BE2C (cell line): ENCODE measurements around the gene ENO2.

Experiments used
- DNase-seq: peaks from one replicate; pipeline ENCODE4 v3.0.0-alpha.2; 2020
- H3K27me3 ChIP-seq: fragments of 250-450 bp; sonication (Bioruptor Pico); 2 replicates; pipeline ENCODE4 v1.5.1; 2020; ENCODE audit warnings: mild to moderate bottlenecking
- H3K36me3 ChIP-seq: fragments of 250-450 bp; sonication (Bioruptor Pico); 2 replicates; pipeline ENCODE4 v1.5.1; 2020; ENCODE audit warnings: mild to moderate bottlenecking
- H3K4me1 ChIP-seq: fragments of 250-450 bp; sonication (Bioruptor Pico); 2 replicates; pipeline ENCODE4 v1.5.1; 2020
- H3K4me3 ChIP-seq: 2 replicates; pipeline ENCODE4 v1.5.1; 2011; ENCODE audit warnings: low read depth, low read length
- H3K9me3 ChIP-seq: fragments of 250-450 bp; sonication (Bioruptor Pico); 2 replicates; pipeline ENCODE4 v1.5.1; 2020
- CTCF ChIP-seq: IDR thresholded peaks from 2 replicates; pipeline ENCODE4 v1.5.1; 2012; ENCODE audit warnings: mild to moderate bottlenecking, low read depth, low read length

Gene ENO2

DNA sequence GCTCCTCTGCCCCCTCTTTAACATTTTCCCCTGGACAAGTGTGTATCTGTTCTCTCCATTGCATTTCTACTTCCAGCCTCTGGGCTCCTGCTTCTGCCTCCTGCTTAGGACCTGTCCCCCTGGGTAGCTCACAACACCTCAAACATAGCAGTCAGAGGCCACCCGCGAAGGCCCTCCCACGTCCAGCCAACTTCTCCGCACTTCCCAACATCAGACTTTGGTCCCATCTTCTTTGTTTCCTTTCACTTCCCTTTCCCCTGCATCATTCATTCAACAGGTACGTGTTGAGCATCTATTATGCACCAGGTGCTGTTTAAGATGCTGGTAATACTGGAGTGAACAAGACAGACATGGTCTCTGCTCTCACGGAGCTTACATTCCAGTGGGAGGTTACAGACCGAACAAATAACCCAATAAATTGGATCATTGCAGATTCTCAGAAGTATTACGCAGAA is 32.6 kb downstream of the ENO2 start:
- no peak for DNase-seq
- no peak for TF ChIP-seq CTCF

DNA sequence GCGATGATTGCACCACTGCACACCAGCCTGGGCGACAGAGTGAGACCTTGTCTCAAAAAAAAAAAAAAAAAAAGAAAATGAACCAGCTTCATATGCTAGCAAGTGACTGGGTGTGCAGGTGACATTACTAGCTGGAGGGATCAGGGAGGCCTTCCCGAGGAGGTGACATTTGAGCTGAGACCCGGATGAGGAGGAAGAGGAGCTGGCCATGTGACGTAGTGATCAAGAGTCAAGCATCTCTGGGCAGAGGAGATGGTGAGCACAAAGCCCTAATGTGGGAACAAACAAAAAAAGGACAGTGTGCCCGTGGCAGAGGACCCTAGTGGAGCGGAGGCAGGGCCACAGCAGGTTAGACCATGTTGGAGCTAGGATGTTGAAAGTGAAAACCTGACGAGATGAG is 33.2 kb downstream of the ENO2 start:
- Histone ChIP-seq H3K36me3 (no peaks in the 10 kb centered on the region), H3K4me3 (no peak overlapping the region), H3K27me3 (no peaks in the 10 kb centered on the region), H3K4me1 (peaks cover 9% of the 10 kb centered on the region), H3K9me3 (no peaks in the 10 kb centered on the region)
- no peak for TF ChIP-seq CTCF
- DNase-seq = no peak

More for the DNA sequence above, 32.6 kb downstream of the ENO2 start:
- Histone ChIP-seq H3K4me1 (peaks cover 9% of the 10 kb centered on the region), H3K27me3 (no peaks in the 10 kb centered on the region), H3K4me3 (no peak overlapping the region), H3K9me3 (no peaks in the 10 kb centered on the region), H3K36me3 (no peaks in the 10 kb centered on the region)

DNA sequence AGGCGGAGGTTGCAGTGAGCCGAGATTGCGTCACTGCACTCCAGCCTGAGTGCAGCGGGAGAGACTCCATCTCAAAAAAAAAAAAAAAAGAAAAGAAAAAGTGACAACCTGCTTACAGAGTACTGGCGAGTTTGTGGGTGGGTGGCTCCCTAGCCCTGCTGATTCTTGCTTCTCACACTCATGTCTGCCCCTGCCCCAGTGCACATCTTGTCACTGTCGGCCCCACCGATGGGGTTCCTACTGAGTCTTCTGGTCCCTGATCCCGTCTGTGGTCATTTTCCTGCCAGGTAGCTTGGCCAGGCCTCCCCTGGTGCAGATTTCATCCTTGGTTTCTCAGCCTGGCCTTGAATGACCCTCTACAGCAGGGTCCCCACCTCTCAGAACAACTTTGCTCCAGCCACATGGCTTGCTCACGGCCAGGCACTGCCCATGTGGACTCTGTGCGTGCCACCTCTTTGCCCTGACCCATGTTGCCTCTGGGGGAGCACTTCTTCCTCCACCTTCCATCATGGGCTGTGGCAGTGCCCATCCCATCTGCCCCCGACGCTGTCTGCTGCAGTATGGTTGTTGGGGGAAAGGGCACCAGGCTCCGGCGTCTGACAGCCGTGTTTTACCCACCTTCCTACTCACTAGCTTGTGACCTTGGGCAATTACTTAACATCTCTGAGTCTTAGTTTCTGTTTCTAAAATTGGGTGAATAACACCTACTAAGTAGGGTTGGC is 34.7 kb downstream of the ENO2 start:
- no peak for DNase-seq
- Histone ChIP-seq H3K36me3 (no peaks in the 10 kb centered on the region), H3K4me1 (peaks cover 5% of the 10 kb centered on the region), H3K4me3 (no peak overlapping the region), H3K27me3 (no peaks in the 10 kb centered on the region), H3K9me3 (no peaks in the 10 kb centered on the region)
- TF ChIP-seq CTCF = no peak

DNA sequence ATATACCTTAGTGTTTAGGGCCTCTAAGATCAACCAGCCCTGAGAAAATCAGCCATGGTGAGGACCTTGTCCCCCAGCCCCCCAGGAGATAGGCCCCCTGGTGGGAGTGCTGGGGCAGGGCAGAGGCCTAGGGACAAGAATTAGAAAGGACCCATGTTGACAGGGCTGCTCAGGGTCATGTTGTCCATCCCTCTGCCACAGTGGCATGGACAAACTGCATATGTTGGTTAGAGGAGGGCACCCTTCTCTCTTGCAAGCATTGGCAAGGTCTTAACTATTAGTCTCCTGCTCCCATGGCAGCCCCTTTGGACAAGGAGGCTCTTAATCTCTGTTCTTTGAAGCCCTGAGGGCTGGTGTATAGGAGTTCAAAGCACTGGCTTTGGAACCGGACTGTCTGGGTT is 36.0 kb downstream of the ENO2 start:
- TF ChIP-seq CTCF = peak; percentile 55
- H3K9me3 ChIP-seq = no peaks in the 10 kb centered on the region
- no peaks in the 10 kb centered on the region; the same call in 1 of the 2 replicates for H3K4me1 ChIP-seq
- H3K36me3 ChIP-seq = no peaks in the 10 kb centered on the region
- H3K4me3 ChIP-seq = no peak overlapping the region
- DNase-seq = no peak
- H3K27me3 ChIP-seq = no peaks in the 10 kb centered on the region

DNA sequence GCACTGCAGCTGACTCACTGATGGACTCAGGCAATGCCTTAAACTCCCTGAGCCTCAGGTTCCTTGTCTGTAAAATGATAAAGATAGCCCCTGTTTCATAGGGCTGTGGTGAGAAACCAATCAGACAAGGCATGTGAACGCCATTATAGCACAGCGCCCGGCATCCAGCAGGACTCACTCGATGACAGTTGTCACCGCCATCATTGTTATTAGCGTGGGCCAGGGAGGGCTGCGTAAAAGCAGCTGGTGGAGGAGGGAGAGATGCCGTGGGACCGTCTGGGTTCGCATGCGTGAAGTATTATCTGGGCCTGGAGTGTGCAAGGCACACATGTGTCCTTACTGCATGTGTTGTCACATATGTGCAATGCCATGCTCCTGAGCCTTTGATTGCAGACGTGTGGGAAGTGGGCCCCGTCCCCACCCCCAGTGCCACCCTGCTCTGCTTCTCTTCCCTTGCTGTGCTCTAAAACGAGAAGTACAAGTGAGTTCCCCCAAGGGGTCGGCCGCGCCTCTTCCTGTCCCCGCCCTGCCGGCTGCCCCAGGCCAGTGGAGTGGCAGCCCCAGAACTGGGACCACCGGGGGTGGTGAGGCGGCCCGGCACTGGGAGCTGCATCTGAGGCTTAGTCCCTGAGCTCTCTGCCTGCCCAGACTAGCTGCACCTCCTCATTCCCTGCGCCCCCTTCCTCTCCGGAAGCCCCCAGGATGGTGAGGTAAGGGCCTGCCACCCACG is 36.6 kb downstream of the ENO2 start, which contains the start of gene PTPN6:
PTPN6 (plus strand) TSS at position 546 of the 730 bp plus-strand sequence; CDS start at position 703, 157 bp downstream.
- no peak within 1 kb of the TSS for H3K4me3 ChIP-seq
- no peaks in the 10 kb centered on the region for H3K27me3 ChIP-seq
- H3K4me1 ChIP-seq = no peaks in the 10 kb centered on the region
- DNase-seq = no peak
- no peaks in the 10 kb centered on the region for H3K9me3 ChIP-seq
- no peak for TF ChIP-seq CTCF
- no peaks in the 10 kb centered on the region for H3K36me3 ChIP-seq
